Mesothelial cell of epicardium (in vitro differentiated cells): ENCODE results near the gene TTI1. TPM values are rescaled to one million over a fixed set of nuclear protein-coding genes. Genes with fewer than 3 reads are reported as not detected.

Experiments
- DNase-seq, 2 experiments: peaks; one replicate each; pipeline ENCODE4 v3.0.0; 2021; ENCODE audit warnings: low spot score in 2 of 2; ENCODE audit not compliant: unreplicated experiment in 2 of 2
- H3K27ac Mint-ChIP-seq: 2 replicates; pipeline ENCODE4 v1.8.0; 2021; ENCODE audit warnings: mixed read lengths
- H3K27me3 Mint-ChIP-seq: 2 replicates; pipeline ENCODE4 v1.8.0; 2021; ENCODE audit warnings: low read depth, mixed read lengths
- H3K36me3 Mint-ChIP-seq: 2 replicates; pipeline ENCODE4 v1.8.0; 2021; ENCODE audit warnings: mixed read lengths
- H3K4me1 Mint-ChIP-seq: 2 replicates; pipeline ENCODE4 v1.8.0; 2021; ENCODE audit warnings: mixed read lengths
- H3K4me3 Mint-ChIP-seq: 2 replicates; pipeline ENCODE4 v1.8.0; 2021; ENCODE audit warnings: mild to moderate bottlenecking, moderate library complexity, mixed read lengths
- H3K9me3 Mint-ChIP-seq: 2 replicates; pipeline ENCODE4 v1.8.0; 2021; ENCODE audit warnings: mixed read lengths
- total RNA-seq: library from RNA; stranded (reverse); gene quantifications from 3 replicates; pipeline ENCODE4 v1.2.1, GENCODE V29; 2021
- TF ChIP-seq, protein P1 (sequence below): fragments of 200-600 bp; sonication (generic); IDR thresholded peaks from one replicate; pipeline ENCODE4 v1.5.0; 2021; ENCODE audit warnings: antibody characterized with exemption; ENCODE audit not compliant: unreplicated experiment

TTI1 gene
- total RNA-seq, 1 donor from 2014 or later, result 33.2 TPM

DNA sequence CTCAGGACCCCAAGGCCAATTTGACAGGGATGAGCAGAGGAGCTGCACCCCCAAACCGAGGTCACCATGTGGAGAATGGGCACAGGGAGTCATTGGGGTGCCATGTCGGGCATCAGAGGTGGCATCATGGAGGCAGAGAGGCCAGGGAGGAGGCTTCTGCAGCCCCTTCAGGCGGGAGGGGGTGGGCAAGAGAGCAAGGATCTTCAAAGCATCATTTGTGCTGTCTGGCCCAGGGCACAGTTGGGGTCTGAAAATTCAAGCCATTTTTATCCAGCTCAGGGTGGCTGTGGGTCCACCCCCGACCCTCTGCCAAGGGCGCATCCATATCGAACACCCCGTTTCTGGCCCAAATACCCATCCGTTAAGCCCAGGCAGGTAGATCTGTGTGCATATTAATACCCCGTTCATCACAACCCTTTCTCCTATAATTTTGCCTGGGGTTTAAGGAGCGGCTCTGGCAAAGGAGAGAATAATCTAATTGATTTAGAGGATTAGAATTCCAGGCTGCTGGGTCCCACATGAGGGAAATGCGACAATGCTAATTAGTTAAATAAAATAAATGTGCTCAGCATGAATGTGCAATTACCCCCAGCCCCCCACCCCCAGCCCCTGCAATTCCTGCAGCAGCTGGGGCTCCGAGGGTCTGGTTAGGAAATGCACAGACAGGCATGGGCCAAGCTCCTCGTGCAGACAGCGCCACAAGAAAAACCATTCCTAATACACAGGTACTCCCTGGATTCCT is 98.5 kb downstream of the TTI1 start:
- TF ChIP-seq, protein P1, sequence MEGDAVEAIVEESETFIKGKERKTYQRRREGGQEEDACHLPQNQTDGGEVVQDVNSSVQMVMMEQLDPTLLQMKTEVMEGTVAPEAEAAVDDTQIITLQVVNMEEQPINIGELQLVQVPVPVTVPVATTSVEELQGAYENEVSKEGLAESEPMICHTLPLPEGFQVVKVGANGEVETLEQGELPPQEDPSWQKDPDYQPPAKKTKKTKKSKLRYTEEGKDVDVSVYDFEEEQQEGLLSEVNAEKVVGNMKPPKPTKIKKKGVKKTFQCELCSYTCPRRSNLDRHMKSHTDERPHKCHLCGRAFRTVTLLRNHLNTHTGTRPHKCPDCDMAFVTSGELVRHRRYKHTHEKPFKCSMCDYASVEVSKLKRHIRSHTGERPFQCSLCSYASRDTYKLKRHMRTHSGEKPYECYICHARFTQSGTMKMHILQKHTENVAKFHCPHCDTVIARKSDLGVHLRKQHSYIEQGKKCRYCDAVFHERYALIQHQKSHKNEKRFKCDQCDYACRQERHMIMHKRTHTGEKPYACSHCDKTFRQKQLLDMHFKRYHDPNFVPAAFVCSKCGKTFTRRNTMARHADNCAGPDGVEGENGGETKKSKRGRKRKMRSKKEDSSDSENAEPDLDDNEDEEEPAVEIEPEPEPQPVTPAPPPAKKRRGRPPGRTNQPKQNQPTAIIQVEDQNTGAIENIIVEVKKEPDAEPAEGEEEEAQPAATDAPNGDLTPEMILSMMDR, result no peak
- Mint-ChIP-seq H3K9me3 (no peaks in the 10 kb centered on the region), H3K4me3 (no peak overlapping the region), H3K36me3 (peaks cover 3% of the 10 kb centered on the region), H3K27me3 (peaks cover 6% of the 10 kb centered on the region), H3K27ac (no peak overlapping the region), H3K4me1 (peaks cover 10% of the 10 kb centered on the region)
- DNase-seq, result no peak

DNA sequence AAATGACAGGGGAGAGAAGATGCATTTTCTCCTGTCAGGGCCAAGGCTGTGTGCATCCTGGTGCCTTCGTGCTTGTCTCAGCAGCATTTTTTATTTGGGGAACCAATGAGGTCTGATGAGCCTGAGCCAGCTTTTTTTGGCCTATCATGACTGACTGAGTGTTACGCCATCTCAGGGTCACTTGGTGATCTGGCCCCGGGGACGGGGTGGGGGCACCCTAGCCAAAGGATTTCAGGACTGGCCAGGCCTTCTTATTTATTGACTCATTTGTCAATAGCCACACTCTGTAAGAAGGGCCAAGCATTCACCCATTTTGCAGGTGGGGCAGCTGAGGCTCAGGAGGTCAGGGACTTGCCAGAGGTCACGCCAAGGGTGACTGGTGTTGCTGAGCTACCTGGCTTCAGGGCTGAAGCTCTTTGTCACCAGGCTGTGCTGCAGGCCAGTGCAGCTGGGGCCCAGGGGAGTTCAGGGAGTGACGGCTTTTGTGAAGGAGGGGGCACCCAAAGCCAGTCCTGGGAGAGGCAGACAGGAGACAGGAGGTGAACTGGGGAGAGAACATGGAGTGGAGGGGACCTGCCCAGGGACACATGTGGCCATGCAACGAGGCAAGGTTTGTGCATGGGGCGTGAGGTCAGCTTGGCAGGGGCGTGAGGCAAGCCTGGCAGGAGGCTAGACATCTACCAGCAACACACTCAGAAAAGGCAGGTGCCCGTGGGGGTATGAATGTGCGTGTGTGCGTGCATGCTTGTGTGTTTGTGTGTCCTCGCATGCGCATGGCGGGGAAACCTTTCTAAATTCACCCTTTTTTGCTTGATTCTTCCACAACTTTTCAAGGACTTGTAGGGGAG is 99.2 kb downstream of the TTI1 start:
- Mint-ChIP-seq H3K36me3 (peaks cover 3% of the 10 kb centered on the region), H3K27me3 (peaks cover 6% of the 10 kb centered on the region), H3K4me1 (peaks cover 18% of the 10 kb centered on the region), H3K4me3 (no peak overlapping the region), H3K9me3 (no peaks in the 10 kb centered on the region), H3K27ac (no peak overlapping the region)
- TF ChIP-seq, protein P1, result no peak
- DNase-seq, result no peak

Other genes starting within 250 kb of the TTI1 start
- gene VSTM2L, start 130.3 kb downstream of the TTI1 start, total RNA-seq, result 30.9 to 35.9 TPM (median 31.9 TPM) in 3 replicates
- 47.8 to 52.7 TPM (median 48.4 TPM) in 3 replicates for gene RPRD1B, start 290 bp upstream of the TTI1 start, total RNA-seq
- 32.4 to 35.7 TPM (median 35.3 TPM) in 3 replicates for gene TGM2, start 131.8 kb upstream of the TTI1 start, total RNA-seq
- gene KIAA1755, start 227.3 kb upstream of the TTI1 start, total RNA-seq, result 3.3 to 4.4 TPM (median 3.6 TPM) in 3 replicates